GM18870 (cell line): Measurements from ENCODE around the gene CLRN3.

Experiments used
- ATAC-seq: cut with Tn5 transposase; IDR thresholded peaks from one replicate; pipeline ENCODE4 v1.9.1; 2021; ENCODE audit warnings: moderate library complexity; ENCODE audit not compliant: unreplicated experiment

The CLRN3 gene

GRCh38 chr10:127919418-127920271, 26.9 kb upstream of the CLRN3 start:
- ATAC-seq, result no peak

- ATAC-seq, result no peak
Measured at GRCh38 chr10:127918572-127918971, 25.8 kb upstream of the CLRN3 start.

- ATAC-seq, result no peak
Measured at GRCh38 chr10:127916826-127917225, 24.1 kb upstream of the CLRN3 start.

- no peak for ATAC-seq
Measured at GRCh38 chr10:127915324-127915723, 22.6 kb upstream of the CLRN3 start.

- ATAC-seq, result no peak
Measured at GRCh38 chr10:127913368-127913759, 20.6 kb upstream of the CLRN3 start.

GRCh38 chr10:127912607-127913367, 20.0 kb upstream of the CLRN3 start:
- ATAC-seq, result no peak

GRCh38 chr10:127911867-127912257, 19.1 kb upstream of the CLRN3 start:
- no peak for ATAC-seq

GRCh38 chr10:127911218-127911866, 18.6 kb upstream of the CLRN3 start:
- ATAC-seq, result no peak

GRCh38 chr10:127910464-127910770, 17.7 kb upstream of the CLRN3 start:
- no peak for ATAC-seq

GRCh38 chr10:127909716-127910463, 17.1 kb upstream of the CLRN3 start:
- no peak for ATAC-seq

GRCh38 chr10:127908959-127909267, 16.2 kb upstream of the CLRN3 start:
- ATAC-seq, result no peak

GRCh38 chr10:127908106-127908958, 15.6 kb upstream of the CLRN3 start:
- ATAC-seq, result no peak

- ATAC-seq, result no peak
Measured at GRCh38 chr10:127907411-127908105, 14.8 kb upstream of the CLRN3 start.

- no peak for ATAC-seq
Measured at GRCh38 chr10:127906548-127907377, 14.0 kb upstream of the CLRN3 start, which contains the start of gene PTPRE. PTPRE (plus strand) TSS chr10:127907103; CDS start chr10:128040882, 133,779 bp downstream.

GRCh38 chr10:127905848-127906261, 13.1 kb upstream of the CLRN3 start:
- ATAC-seq, result no peak

- no peak for ATAC-seq
Measured at GRCh38 chr10:127905001-127905847, 12.5 kb upstream of the CLRN3 start.

- no peak for ATAC-seq
Measured at GRCh38 chr10:127904311-127905000, 11.7 kb upstream of the CLRN3 start.
